Thyroid gland (tissue), 4 donors: ENCODE results near the gene DIO3.

Experiments used
- POLR2A ChIP-seq, 2 donors: fragments of 450-650 bp; IDR thresholded peaks; one replicate each; pipeline ENCODE4 v1.6.1; 2017; ENCODE audit warnings: antibody characterized with exemption in 2 of 2, mild to moderate bottlenecking in 2 of 2, moderate library complexity in 1 of 2
- TF ChIP-seq, protein P1 (sequence below), 6 experiments: fragments of 200-600 bp in 3 of 6; fragments of 450-650 bp in 3 of 6; sonication (generic) in 3 of 6; IDR thresholded peaks; one replicate each; pipeline ENCODE4 v1.5.1; 2016 to 2019; ENCODE audit warnings: antibody characterized with exemption in 6 of 6, mild to moderate bottlenecking in 2 of 6, inconsistent platforms in 1 of 6, moderate library complexity in 1 of 6

DNA sequence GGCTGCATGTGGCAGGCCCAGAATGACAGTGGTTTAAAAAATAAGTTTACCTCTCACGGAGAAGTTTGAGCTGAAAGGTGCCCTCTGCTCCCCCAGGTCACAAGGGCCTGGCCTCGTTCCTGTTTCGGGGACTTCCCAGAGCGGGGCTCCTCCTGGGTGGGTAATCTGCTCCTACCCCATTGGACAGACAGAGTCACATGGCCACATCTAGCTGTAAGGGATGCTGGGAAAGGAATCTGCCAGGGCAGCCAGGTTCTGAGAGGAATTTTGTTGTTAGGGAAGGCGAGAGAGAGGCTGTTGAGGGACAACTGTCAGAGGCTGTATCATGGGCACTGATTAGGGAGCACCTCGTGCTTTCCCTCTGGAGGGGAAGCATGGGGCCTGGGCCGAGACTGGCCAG is 24.0 kb upstream of the DIO3 start:
- TF ChIP-seq, protein P1, sequence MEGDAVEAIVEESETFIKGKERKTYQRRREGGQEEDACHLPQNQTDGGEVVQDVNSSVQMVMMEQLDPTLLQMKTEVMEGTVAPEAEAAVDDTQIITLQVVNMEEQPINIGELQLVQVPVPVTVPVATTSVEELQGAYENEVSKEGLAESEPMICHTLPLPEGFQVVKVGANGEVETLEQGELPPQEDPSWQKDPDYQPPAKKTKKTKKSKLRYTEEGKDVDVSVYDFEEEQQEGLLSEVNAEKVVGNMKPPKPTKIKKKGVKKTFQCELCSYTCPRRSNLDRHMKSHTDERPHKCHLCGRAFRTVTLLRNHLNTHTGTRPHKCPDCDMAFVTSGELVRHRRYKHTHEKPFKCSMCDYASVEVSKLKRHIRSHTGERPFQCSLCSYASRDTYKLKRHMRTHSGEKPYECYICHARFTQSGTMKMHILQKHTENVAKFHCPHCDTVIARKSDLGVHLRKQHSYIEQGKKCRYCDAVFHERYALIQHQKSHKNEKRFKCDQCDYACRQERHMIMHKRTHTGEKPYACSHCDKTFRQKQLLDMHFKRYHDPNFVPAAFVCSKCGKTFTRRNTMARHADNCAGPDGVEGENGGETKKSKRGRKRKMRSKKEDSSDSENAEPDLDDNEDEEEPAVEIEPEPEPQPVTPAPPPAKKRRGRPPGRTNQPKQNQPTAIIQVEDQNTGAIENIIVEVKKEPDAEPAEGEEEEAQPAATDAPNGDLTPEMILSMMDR (IDR thresholded peaks at IDR 0.05), result no peak
- no peak for TF ChIP-seq POLR2A (IDR thresholded peaks at IDR 0.05)
